ENCODE results near the gene NPIPA8. TPM values are rescaled to one million over a fixed set of nuclear protein-coding genes. Genes with fewer than 3 reads are reported as not detected.
"Not testable (repeated sequence)": the region's sequence is repeated elsewhere in the genome, so short reads cannot be mapped to it uniquely, and the experiment has no call there.

The NPIPA8 gene
- total and polyA plus RNA-seq, 2 of the 4 experiments (the other 2 are of a cell fraction): 1.1 to 17.6 TPM

GRCh38 chr16:18341986-18342385 lies 5.5 kb upstream of the NPIPA8 start:
- intact Hi-C loops (cut with micrococcal nuclease); H3K9me3 ChIP-seq (ENCODE audit: control insufficient read depth, insufficient read depth, low read length); H3K4me2 ChIP-seq (ENCODE audit: low read depth, low read length); H3K4me3 ChIP-seq (ENCODE audit: insufficient read depth, low read depth, low read length); H3K4me1 ChIP-seq (ENCODE audit: control insufficient read depth, insufficient read depth, low read length); H2BK120ac ChIP-seq (ENCODE audit: low read depth, low read length); H4K8ac ChIP-seq (ENCODE audit: low read depth in 2 of 2, low read length in 2 of 2); H2BK5ac ChIP-seq (ENCODE audit: low read depth, low read length, poor library complexity, severe bottlenecking); H3K18ac ChIP-seq (ENCODE audit: low read depth, low read length); H4K91ac ChIP-seq (ENCODE audit: insufficient read depth, low read depth, low read length); H3K4ac ChIP-seq (ENCODE audit: low read depth, low read length); H2BK20ac ChIP-seq (ENCODE audit: low read depth, low read length); H2AK5ac ChIP-seq (ENCODE audit: low read depth, low read length); H2BK15ac ChIP-seq (ENCODE audit: low read depth, low read length); H4K20me1 ChIP-seq (ENCODE audit: insufficient read depth, low read length); in situ Hi-C loops (cut with MboI; ENCODE audit: low sequenced_read_pairs); dilution Hi-C loops (cut with HindIII; ENCODE audit: low sequenced_read_pairs, unreplicated experiment); POLR2A ChIA-PET (ENCODE audit: unreplicated experiment); H3K56ac ChIP-seq (ENCODE audit: extremely low read depth, insufficient read depth, low read length); ATAC-seq (ENCODE audit: low read depth); H3K27ac ChIP-seq (ENCODE audit: insufficient read depth, low read length); H4K5ac ChIP-seq (ENCODE audit: low read depth, low read length); H3K27me3 ChIP-seq (ENCODE audit: control insufficient read depth, insufficient read depth, low read length); H3K36me3 ChIP-seq (ENCODE audit: control insufficient read depth, insufficient read depth, low read length); H3K23ac ChIP-seq (ENCODE audit: low read depth, low read length); H3K14ac ChIP-seq (replicated peaks; ENCODE audit: low read depth, low read length); H3K9ac ChIP-seq (ENCODE audit: low read depth, low read length); H3K79me1 ChIP-seq (ENCODE audit: low read depth in 1 of 2, low read length in 2 of 2); H2AK9ac ChIP-seq (replicated peaks; ENCODE audit: low read depth, low read length, poor library complexity); H2AFZ ChIP-seq (replicated peaks; ENCODE audit: low read length, poor library complexity); DNase-seq; CTCF ChIA-PET; H3K9me1 ChIP-seq (ENCODE audit: insufficient read depth, low read length); BruUV-seq (replicated peaks): not testable (repeated sequence)
- WGBS, 2 experiments (ENCODE audit: extremely low coverage in 2 of 2, insufficient read length in 1 of 2): no CpG with 5 or more reads among the region's 1 CpG

GRCh38 chr16:18341417-18341960 lies 5.0 kb upstream of the NPIPA8 start:
- H3K23ac ChIP-seq (ENCODE audit: low read depth, low read length); H3K4me3 ChIP-seq (ENCODE audit: insufficient read depth, low read depth, low read length); H3K4ac ChIP-seq (ENCODE audit: low read depth, low read length); H3K9me1 ChIP-seq (ENCODE audit: insufficient read depth, low read length); H2AK5ac ChIP-seq (ENCODE audit: low read depth, low read length); H3K4me1 ChIP-seq (ENCODE audit: control insufficient read depth, insufficient read depth, low read length); in situ Hi-C loops (cut with MboI; ENCODE audit: low sequenced_read_pairs); H3K9me3 ChIP-seq (ENCODE audit: control insufficient read depth, insufficient read depth, low read length); ATAC-seq (ENCODE audit: low read depth); dilution Hi-C loops (cut with HindIII; ENCODE audit: low sequenced_read_pairs, unreplicated experiment); H4K5ac ChIP-seq (ENCODE audit: low read depth, low read length); H3K14ac ChIP-seq (replicated peaks; ENCODE audit: low read depth, low read length); H3K36me3 ChIP-seq (ENCODE audit: control insufficient read depth, insufficient read depth, low read length); BruUV-seq (replicated peaks); H2BK5ac ChIP-seq (ENCODE audit: low read depth, low read length, poor library complexity, severe bottlenecking); H3K56ac ChIP-seq (ENCODE audit: extremely low read depth, insufficient read depth, low read length); H4K8ac ChIP-seq (ENCODE audit: low read depth in 2 of 2, low read length in 2 of 2); H2BK120ac ChIP-seq (ENCODE audit: low read depth, low read length); DNase-seq; H2BK20ac ChIP-seq (ENCODE audit: low read depth, low read length); H3K27me3 ChIP-seq (ENCODE audit: control insufficient read depth, insufficient read depth, low read length); CTCF ChIA-PET; H2AFZ ChIP-seq (replicated peaks; ENCODE audit: low read length, poor library complexity); H3K4me2 ChIP-seq (ENCODE audit: low read depth, low read length); H3K27ac ChIP-seq (ENCODE audit: insufficient read depth, low read length); H3K9ac ChIP-seq (ENCODE audit: low read depth, low read length); H2AK9ac ChIP-seq (replicated peaks; ENCODE audit: low read depth, low read length, poor library complexity); H2BK15ac ChIP-seq (ENCODE audit: low read depth, low read length); H3K79me1 ChIP-seq (ENCODE audit: low read depth in 1 of 2, low read length in 2 of 2); POLR2A ChIA-PET (ENCODE audit: unreplicated experiment); H4K91ac ChIP-seq (ENCODE audit: insufficient read depth, low read depth, low read length); intact Hi-C loops (cut with micrococcal nuclease); H3K18ac ChIP-seq (ENCODE audit: low read depth, low read length); H4K20me1 ChIP-seq (ENCODE audit: insufficient read depth, low read length): not testable (repeated sequence)
- 100% methylated on average over 1 of the region's 28 CpGs; no CpG with 5 or more reads in 1 of the 2 experiments for WGBS, 2 experiments (ENCODE audit: extremely low coverage in 2 of 2, insufficient read length in 1 of 2)

All from IMR-90 (cell line).